Small intestine (tissue), 7 donors: Measurements from ENCODE around the gene SEMA6A. TPM values are rescaled to one million over a fixed set of nuclear protein-coding genes. Genes with fewer than 3 reads are reported as not detected.

Experiments
- DNase-seq, 2 donors: peaks; one replicate each; pipeline versions ENCODE4 v3.0.0 to v3.0.0-alpha.2; 2013
- FAIRE-seq: peaks from 2 replicates; lab custom pipeline; 2012; peaks lifted over from hg19 to GRCh38; lab: Jason Lieb, UNC
- H3K27ac ChIP-seq, 3 donors: one replicate each; pipeline ENCODE4 v1.5.1; 2013; ENCODE audit warnings: low read length in 2 of 3, mild to moderate bottlenecking in 2 of 3, control low read depth in 1 of 3, inconsistent platforms in 1 of 3, low read depth in 1 of 3, moderate library complexity in 1 of 3
- H3K27me3 ChIP-seq, 3 donors: one replicate each; pipeline ENCODE4 v1.6.1; 2013; ENCODE audit warnings: low read length in 3 of 3, inconsistent platforms in 1 of 3; ENCODE audit not compliant: control insufficient read depth in 3 of 3, insufficient read depth in 3 of 3
- H3K36me3 ChIP-seq, 3 donors: one replicate each; pipeline ENCODE4 v1.6.1; 2013; ENCODE audit warnings: low read length in 3 of 3, inconsistent platforms in 1 of 3, low read depth in 1 of 3, mild to moderate bottlenecking in 1 of 3, moderate library complexity in 1 of 3; ENCODE audit not compliant: control insufficient read depth in 3 of 3, insufficient read depth in 2 of 3
- H3K4me1 ChIP-seq, 3 donors: one replicate each; pipeline ENCODE4 v1.6.1; 2013; ENCODE audit warnings: low read length in 2 of 3, inconsistent platforms in 1 of 3, low read depth in 1 of 3, mild to moderate bottlenecking in 1 of 3, moderate library complexity in 1 of 3; ENCODE audit not compliant: control insufficient read depth in 3 of 3, insufficient read depth in 2 of 3
- H3K4me3 ChIP-seq, 3 donors: one replicate each; pipeline ENCODE4 v1.5.1; 2013; ENCODE audit warnings: low read length in 3 of 3, control low read depth in 1 of 3, inconsistent platforms in 1 of 3, low read depth in 1 of 3, mild to moderate bottlenecking in 1 of 3, moderate library complexity in 1 of 3
- H3K9me3 ChIP-seq, 2 donors: one replicate each; pipeline ENCODE4 v1.6.1; 2013; ENCODE audit warnings: low read depth in 1 of 2, low read length in 1 of 2; ENCODE audit not compliant: control insufficient read depth in 2 of 2, insufficient read depth in 1 of 2
- WGBS, 3 donors: extraction: QIAGEN DNeasy Blood & Tissue Kit; methylation state at CpG; one replicate each; pipeline ENCODE4 v1.1.7; 2013; 5-methylcytosine and 5-hydroxymethylcytosine counted together
- polyA plus RNA-seq, 4 donors: library from polyadenylated mRNA; stranded (reverse) in 3 of 4; unstranded in 1 of 4; fragments of 200-250 nt in 3 of 4; fragments of 120-200 nt in 1 of 4; gene quantifications; one replicate each; pipeline versions ENCODE4 v1.2.1 to v1.2.3, GENCODE V29; 2013
- donor health status: healthy with polysubstance abuse.
- donor health status: control.
- donor health status: control.
- donor health status: Bipolar disorder and iron deficiency.
- donor health status: healthy.

The SEMA6A gene
- polyA plus RNA-seq, 4 donors: 12.9 to 68.5 (median 13.4) TPM

DNA sequence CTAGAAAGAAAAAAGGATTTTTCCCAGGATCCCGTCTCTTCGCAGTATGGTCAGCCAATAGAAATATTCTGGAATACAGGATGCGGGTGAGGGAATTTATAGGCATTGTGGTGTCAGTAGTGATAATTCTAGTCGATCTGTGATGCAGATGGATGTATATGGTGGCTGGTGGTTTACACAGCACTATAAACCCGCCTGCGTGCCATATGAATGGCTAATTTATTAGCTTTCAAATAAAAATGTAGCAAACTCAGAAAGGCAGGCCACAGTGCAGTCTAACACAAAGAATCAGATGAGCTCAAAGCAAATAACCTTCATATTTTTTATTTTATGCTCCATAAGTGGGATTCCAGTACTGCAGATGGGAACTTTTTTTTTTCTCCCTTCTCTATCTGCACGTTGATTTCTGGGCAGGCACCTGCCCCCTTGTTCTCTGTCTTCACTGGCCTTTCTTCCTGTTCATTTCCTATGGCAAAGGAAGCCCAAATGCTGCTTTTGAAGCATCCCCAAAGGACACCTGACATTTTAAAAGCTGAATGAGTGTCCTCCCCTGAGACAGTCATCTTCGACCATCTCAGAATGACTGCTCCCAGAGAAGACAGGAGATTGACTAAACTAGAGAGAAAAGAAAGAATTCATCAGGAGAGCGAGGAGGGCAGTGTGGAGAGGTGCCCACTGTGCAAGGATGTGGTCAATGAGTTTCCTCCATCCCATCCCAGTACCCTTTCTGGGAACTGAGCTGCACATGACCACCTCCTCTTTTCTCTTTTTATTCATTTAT lies 52.1 kb downstream of the SEMA6A start:
- peaks cover 3 to 33% (median 6%) of the 10 kb centered on the region in 3 donors for H3K4me1 ChIP-seq
- peaks cover 0 to 4% (median 0%) of the 10 kb centered on the region in 3 donors for H3K36me3 ChIP-seq
- WGBS, 3 donors: 77 to 82% (median 79%) methylated on average over 9 of the region's 9 CpGs
- DNase-seq (no peak), FAIRE-seq (no peak)
- no peak overlapping the region for H3K27ac ChIP-seq
- H3K27me3 ChIP-seq: no peaks in the 10 kb centered on the region
- no peak overlapping the region for H3K4me3 ChIP-seq
- peaks cover 0 to 6% of the 10 kb centered on the region in 2 donors for H3K9me3 ChIP-seq

DNA sequence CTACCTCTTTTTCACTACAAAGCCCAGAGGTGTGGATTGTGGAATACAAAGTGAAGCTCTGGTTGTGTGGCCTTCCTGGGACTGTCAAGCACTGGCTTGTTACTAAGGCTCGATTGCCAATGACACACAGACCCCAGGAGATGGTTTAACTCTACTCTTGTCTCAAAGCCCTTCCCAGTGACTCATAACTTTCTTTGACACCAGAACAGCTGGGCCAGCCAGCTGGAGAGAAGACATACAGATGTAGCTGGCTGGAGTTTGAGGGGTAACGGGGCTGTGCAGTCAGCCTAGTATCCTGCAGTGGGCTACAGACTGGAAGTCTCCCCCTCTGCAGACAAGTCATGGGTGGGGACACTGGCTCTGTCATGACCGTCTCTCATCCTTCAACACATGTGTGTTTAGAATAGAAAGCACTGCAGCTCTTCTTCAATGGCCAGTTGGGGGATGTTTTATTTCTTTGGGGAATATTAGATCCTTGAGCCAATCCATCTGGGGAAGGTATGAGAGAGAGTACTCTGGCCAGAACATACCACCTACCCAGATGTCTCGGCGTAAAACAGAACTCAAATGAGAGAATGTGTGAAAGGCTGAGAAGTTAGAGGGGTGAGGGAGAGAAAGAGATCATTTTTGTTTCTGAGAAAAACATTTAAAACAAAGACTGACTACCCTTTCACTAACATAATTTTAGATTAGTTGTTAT lies 53.3 kb downstream of the SEMA6A start:
- no peak overlapping the region for H3K27ac ChIP-seq
- no peaks in the 10 kb centered on the region for H3K27me3 ChIP-seq
- no peak overlapping the region for H3K4me3 ChIP-seq
- H3K9me3 ChIP-seq: peaks cover 0 to 6% of the 10 kb centered on the region in 2 donors
- DNase-seq: no peak
- FAIRE-seq: no peak
- WGBS, 3 donors: 69 to 87% (median 85%) methylated on average over 5 of the region's 5 CpGs
- H3K36me3 ChIP-seq: peaks cover 0 to 6% (median 0%) of the 10 kb centered on the region in 3 donors
- peaks cover 3 to 36% (median 6%) of the 10 kb centered on the region in 3 donors for H3K4me1 ChIP-seq

DNA sequence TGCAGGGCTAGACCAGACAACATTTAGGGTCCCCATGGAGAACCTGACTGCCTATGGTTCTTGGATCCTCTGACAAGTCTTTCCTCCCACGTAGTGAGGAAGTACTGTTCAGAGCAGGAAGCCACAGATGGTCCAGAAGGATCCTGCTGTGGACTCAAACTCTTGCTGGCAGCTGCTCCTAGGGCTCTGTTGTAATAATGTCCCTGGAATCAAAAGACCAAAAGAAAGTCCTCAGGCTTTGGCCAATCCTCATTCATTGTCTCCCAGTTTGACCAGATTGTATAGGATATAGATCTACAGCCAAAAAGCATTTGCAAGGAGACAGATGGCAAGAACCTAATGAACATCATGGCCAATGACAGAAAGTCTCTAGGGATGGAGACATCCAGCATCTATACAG lies 53.9 kb downstream of the SEMA6A start:
- Histone ChIP-seq H3K36me3 (peaks cover 0 to 6% (median 0%) of the 10 kb centered on the region in 3 donors), H3K27ac (no peak overlapping the region), H3K4me1 (peaks cover 3 to 32% (median 6%) of the 10 kb centered on the region in 3 donors), H3K9me3 (peaks cover 0 to 6% of the 10 kb centered on the region in 2 donors), H3K4me3 (no peak overlapping the region), H3K27me3 (no peaks in the 10 kb centered on the region)
- FAIRE-seq: no peak
- 53 to 92% (median 67%) methylated on average over 1 of the region's 1 CpG for WGBS, 3 donors
- DNase-seq: no peak

DNA sequence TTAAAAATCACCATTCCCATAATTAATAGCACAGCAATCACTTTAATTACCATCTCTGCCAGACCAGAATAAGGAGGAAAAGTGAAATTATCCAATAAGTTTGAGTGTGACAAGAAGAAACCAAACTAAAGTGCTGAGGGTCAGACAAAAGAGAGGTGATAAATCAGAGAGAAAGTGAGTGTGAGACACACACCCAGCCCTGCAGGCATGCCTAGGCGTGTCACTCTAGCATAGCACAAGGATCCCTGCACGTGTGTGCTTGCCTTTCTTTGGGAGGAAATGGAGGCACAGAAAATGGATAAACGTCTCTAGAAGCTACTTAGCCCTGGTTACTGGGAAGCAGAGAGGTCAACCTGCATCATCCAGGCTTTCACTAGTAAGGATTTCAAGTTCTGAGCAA lies 56.2 kb downstream of the SEMA6A start:
- Histone ChIP-seq H3K27me3 (no peaks in the 10 kb centered on the region), H3K36me3 (peaks cover 0 to 8% (median 0%) of the 10 kb centered on the region in 3 donors), H3K9me3 (peaks cover 0 to 9% of the 10 kb centered on the region in 2 donors), H3K4me3 (no peak overlapping the region), H3K27ac (no peak overlapping the region), H3K4me1 (peaks cover 0 to 22% (median 5%) of the 10 kb centered on the region in 3 donors)
- FAIRE-seq: no peak
- DNase-seq: peak in 1 of 2 donors; percentile 53
- 13 to 64% (median 34%) methylated on average over 3 of the region's 3 CpGs for WGBS, 3 donors

DNA sequence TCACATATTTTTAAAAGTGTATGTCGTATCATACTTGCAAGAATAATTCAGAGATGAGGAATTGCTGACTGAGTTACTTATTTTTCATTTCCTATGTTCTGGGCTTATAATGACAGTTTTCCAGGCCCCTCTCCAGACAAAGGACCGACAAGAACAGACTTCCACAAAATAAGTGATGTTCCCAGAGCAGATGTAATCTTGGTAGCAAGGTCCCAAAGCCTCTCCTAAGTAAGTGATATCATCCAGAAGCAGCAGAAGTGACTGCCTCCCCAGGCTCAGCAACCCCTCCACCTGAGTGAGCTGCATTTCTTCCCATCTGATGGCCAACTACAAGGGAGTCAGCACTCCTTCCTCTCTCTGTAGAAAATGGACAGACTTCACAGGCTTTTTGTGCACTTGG lies 57.1 kb downstream of the SEMA6A start:
- DNase-seq (no peak), FAIRE-seq (no peak)
- Histone ChIP-seq H3K27me3 (no peaks in the 10 kb centered on the region), H3K4me3 (no peak overlapping the region), H3K27ac (no peak overlapping the region), H3K4me1 (peaks cover 0 to 22% (median 5%) of the 10 kb centered on the region in 3 donors), H3K9me3 (peaks cover 0 to 9% of the 10 kb centered on the region in 2 donors), H3K36me3 (peaks cover 0 to 8% (median 0%) of the 10 kb centered on the region in 3 donors)
- WGBS, 3 donors: 78 to 85% (median 82%) methylated on average over 2 of the region's 2 CpGs

DNA sequence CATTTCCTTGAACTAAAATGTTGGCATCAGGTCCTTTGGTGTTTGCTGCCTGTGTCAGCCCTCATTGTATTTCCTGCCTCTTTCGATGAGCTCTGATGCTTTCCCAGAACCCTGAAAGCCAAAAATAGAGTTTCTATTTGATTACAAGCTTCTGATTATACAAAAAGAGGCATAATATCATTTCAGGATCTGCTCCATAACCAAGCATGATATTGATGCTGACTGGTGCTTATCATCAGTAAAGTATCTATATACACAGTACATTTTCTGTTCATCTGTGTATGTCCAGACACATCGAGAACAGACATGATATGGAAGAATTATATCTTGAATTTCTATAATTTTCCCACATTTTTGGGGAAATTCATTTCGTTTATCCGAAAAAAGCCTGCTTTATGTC lies 58.6 kb downstream of the SEMA6A start:
- Histone ChIP-seq H3K27me3 (no peaks in the 10 kb centered on the region), H3K9me3 (peaks cover 0 to 9% of the 10 kb centered on the region in 2 donors), H3K27ac (no peak overlapping the region), H3K4me1 (peaks cover 0 to 25% (median 5%) of the 10 kb centered on the region in 3 donors), H3K4me3 (no peak overlapping the region), H3K36me3 (peaks cover 0 to 8% (median 0%) of the 10 kb centered on the region in 3 donors)
- 57 to 64% (median 63%) methylated on average over 4 of the region's 4 CpGs for WGBS, 3 donors
- no peak for DNase-seq
- FAIRE-seq: no peak

DNA sequence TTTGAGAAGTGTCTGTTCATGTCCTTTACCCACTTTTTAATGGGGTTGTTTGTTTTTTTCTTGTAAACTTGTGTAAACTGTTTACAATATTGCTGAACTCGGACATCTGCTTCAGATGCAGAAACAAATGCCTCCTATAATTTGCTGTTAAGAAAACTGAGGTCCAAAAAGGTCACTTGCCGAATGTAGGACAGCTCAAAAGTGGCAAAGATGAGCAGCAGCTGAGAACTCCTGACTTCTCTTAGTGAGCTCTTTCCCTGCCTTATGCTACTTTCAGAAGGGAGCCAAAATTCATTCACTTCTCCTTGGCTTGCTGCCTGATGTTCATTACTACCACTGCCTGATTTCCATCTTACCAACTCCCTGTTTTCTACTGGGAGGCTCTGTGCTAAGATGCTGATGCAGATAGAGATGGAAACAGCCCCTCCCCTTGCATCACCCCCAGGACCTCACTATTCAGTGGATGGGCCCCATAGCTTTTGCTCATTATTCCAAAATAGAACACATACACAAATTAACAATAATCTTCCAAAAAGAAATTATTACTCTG lies 60.1 kb downstream of the SEMA6A start:
- H3K27ac ChIP-seq: no peak overlapping the region
- H3K36me3 ChIP-seq: peaks cover 0 to 8% (median 0%) of the 10 kb centered on the region in 3 donors
- 69 to 81% (median 78%) methylated on average over 2 of the region's 2 CpGs for WGBS, 3 donors
- FAIRE-seq (no peak), DNase-seq (no peak)
- peaks cover 0 to 3% of the 10 kb centered on the region in 2 donors for H3K9me3 ChIP-seq
- H3K4me1 ChIP-seq: peaks cover 0 to 35% (median 5%) of the 10 kb centered on the region in 3 donors
- H3K4me3 ChIP-seq: no peak overlapping the region
- H3K27me3 ChIP-seq: no peaks in the 10 kb centered on the region

DNA sequence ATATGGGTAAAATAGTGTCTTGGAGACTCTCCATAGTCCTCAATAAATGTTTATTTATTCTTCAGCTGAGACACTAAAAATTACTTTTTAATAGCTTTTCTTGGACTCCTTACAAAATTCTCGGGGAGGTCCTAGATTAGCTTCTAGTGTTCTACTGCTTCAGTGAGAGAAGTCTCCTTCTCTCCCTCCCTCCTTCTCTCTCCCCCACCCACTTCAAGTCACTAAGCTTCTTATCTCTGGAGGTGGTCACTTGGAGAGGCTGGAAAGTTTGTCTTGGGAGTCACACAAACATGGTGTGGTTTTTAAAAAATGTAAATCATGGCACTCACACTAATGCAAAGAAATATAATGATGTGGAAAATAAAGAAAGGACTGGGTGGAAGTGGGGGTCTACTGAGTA lies 64.1 kb downstream of the SEMA6A start:
- DNase-seq: no peak
- Histone ChIP-seq H3K36me3 (peaks cover 0 to 5% (median 0%) of the 10 kb centered on the region in 3 donors), H3K27me3 (no peaks in the 10 kb centered on the region), H3K9me3 (peaks cover 0 to 3% of the 10 kb centered on the region in 2 donors), H3K4me1 (peaks cover 0 to 24% (median 3%) of the 10 kb centered on the region in 3 donors), H3K4me3 (no peak overlapping the region), H3K27ac (no peak overlapping the region)
- no peak for FAIRE-seq
- WGBS, 3 donors: 32 to 67% (median 50%) methylated on average over 1 of the region's 1 CpG
